GM19240 (cell line): ENCODE data around the gene NLRP4.
"Not testable (repeated sequence)": the region's sequence is repeated elsewhere in the genome, so short reads cannot be mapped to it uniquely, and the experiment has no call there.

Experiments
- DNase-seq: peaks from one replicate; pipeline ENCODE4 v3.0.0; 2011; ENCODE audit warnings: low spot score; ENCODE audit not compliant: insufficient read length

Gene NLRP4

DNA sequence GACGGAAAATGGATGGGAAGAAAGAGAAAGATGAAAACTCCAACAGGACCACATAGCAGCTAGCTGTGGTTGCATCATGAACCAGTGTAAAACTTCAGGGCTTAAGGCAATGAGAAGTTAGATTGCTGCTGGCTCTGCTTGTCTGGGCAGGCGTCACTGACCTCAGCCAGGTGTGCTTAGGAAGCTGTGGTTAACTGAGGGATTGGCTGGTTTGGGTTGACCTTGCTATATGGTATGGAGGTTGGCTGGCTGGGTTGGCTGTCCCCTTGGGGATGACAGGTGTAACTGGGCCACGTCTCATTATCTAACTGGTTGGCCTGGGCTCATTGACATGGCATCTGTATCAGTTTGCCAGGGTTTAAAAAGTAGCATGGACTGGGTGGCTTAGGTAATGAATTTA, 40.9 kb downstream of the NLRP4 start:
- no peak for DNase-seq

DNA sequence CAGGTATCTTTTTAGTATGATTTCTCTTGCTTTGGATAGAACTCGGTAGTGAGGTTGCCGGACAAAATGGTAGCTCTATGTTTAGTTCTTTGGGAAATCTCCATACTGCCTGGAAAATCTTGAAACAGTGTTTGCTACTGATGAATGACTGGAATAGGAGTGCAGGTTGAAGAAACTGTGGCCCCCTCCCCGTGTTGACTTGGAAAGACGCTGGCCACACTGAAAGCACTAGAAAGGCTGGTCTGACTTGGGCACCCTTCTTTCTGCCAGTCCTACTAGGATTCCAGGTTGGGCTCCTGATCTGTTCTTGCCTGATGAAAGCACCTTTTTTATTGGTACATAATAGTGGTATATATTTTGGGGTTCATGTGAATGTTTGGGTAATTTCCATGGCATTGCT, 46.3 kb downstream of the NLRP4 start:
- DNase-seq, result no peak

DNA sequence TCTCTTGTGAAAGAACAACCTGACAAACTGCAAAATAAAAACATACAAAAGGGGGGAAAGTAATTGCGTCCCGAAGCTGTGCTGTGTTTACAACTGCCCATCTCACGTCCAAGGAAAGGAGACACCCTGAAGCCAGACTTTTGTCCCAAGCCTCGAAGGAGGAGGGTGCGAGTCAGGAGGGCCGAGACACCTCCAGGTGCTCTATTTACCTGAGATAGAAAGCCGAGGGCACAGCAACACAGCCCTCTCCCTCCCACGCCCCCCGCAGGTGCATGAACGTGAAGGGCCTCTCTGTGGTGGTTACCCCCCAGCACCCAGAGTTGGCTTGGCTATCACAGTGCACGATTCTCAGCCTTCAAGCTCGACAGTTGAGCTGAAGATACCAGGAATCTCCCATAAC, 62.6 kb downstream of the NLRP4 start:
- no peak for DNase-seq

DNA sequence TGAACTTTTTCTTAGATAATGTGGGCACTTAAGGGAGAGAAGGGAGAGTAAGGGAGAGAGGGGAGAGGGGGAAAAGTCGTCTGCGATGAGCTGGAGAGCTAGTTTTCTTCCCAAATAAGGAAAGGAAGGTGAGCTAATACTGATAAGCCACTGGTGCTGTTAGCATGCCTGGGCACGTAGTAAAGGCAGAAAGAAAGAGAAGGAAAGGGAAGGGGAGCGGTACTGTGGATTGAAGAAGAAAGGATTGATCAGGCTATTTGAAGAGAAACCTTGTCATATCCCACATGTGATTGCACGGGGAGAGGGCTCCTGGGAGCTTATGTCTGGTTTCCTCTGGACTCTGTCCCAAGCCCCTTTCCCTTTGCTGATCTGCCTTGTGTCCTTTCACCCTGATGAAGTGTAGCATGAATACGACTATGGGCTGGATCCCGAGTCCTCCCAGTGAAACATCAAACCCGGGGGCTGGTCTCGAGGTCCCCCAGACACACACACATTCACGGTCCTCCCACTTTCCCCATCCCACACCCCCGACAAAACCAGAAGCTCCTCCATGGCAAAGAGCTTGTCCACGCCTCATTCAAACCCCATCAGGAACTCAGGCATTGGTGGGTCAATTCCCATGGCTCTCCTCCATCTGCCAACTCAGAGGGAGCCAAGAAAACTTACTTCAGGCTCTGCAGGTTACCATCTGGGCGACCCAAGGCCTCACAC, 65.2 kb downstream of the NLRP4 start:
- DNase-seq, result no peak

DNA sequence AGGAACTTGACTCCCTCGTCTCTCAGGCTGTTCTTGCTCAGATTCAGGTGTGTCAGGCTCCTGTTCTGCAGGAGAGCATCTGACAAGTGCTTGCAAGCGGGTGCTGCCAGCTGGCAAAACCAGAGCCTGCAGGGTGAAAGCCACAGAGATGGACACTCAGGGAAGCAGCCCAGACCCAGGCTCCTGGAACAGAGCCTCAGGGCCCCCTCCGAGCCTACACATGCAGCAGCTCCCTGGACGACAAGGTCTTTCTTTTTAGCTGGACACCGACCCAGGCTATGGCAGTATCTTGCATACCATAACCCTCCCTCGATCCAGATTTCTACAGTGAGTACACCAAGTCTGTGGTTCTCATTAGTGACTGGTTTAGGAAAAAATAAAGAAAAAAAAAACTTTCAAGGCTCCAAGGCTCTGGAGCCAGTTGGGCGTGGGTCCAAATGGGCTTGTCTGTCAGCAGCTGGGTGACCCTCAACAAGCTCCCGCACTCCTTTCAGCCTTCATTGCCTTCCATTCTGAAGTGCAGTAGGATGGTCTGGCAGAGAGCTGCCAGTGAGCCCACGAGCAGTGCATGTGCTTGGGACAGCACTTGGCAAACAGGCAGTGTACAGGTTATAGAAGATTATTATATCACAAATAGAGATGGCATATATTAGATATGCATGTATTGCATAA, 65.9 kb downstream of the NLRP4 start:
- DNase-seq, result no peak

DNA sequence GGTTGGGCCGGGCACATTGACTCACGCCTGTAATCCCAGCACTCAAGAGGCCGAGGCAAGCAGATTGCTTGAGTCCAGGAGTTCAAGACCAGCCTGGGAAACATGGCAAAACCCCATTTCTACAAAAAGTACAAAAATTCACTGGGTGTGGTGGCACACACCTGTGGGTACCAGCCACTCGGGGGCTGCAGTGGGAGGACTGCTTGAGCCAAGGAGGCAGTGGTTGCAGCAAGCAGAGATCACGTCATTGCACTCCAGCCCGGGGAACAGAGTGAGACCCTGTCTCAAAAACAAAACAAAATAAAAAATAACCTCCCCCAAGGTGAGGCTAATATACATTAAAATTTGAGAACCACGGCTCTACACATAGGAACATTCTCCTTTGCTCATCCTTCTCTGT, 70.9 kb downstream of the NLRP4 start:
- DNase-seq, result no peak

DNA sequence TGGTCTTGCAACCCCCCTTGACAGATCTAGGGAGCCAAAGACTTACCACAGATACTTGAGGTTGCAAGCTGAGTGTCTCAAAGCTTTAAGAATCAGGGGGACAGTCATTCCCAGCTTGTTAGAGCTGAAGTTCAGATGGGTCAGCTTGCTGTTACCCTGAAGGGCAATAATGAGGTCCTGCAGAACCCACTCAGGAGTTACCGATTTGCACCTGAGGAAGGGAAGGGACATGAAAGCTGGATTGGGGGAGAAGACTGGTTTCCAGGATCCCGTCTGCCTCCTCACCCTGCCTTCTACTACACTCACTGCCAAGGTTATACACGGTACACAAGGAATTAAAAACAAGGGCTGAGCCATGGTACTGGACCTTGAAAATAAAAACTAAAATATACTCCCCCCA, 71.4 kb downstream of the NLRP4 start:
- no peak for DNase-seq

DNA sequence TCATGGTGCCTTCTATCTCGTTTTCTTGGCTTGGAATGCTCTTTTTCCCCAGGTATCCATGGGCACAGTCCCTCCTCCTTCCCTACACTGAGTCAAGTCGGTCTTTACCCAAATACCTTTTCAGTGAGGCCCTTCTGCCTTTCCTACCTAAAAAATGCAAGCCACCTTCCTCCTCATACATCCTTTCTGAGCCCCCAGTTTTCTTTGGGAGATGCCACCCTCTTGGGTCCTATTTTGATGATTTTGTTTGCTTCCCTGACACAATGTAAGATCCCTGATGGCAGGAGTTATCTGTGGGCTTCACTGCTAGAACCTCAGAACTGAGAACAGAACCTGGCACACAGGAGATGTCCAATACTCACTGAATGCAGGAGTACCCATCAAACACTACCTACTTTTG, 73.5 kb downstream of the NLRP4 start:
- DNase-seq, result no peak

DNA sequence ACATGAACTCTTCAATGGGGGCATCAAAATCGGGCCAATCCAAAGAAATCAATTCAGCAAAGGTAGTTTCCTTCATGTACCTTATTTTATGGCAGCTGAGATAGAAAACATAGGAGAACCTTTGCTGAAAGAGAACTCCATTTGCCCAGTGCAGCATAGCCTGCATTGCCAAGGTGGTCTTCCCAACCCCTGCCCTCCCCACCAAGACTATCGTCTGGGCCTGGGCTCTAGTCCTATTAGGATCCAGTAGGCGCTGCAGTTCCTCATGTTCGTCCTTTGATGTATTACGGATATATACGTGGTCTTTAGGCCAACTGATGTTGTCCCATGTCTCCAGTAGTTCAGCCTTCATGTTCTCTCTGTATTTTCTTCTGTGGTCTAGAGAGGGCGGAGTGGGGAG, 76.6 kb downstream of the NLRP4 start:
- DNase-seq, result no peak

DNA sequence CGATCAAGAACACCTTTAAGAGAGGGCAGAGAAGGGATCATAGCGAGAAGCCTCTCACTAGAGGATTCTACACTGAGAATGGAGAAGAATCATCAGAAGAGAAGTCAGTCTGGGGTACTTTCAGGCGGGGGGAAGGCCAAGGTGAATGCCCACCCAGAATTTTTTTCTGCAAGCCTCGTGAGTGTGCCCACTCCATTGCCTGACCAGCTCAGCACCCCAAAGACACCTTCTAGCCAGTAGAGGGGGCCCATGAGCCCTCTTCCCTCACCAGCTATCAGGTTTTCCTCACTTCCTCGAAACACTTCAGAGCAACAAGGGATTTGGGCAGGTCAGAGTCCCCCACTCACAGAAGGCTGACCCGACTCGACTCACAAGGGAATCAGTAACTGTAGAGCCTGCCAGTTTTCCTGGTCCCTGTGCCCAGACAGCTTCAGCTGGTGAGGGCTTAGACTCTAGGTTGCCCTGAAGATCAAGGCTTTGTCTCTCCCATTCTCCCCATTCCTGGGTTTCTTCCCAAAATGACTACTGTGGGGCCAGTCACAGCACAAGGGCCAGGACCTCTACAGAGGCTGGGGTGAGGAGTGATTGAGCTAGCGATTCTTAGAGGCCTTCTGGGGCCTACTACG, 77.4 kb downstream of the NLRP4 start:
- no peak for DNase-seq

DNA sequence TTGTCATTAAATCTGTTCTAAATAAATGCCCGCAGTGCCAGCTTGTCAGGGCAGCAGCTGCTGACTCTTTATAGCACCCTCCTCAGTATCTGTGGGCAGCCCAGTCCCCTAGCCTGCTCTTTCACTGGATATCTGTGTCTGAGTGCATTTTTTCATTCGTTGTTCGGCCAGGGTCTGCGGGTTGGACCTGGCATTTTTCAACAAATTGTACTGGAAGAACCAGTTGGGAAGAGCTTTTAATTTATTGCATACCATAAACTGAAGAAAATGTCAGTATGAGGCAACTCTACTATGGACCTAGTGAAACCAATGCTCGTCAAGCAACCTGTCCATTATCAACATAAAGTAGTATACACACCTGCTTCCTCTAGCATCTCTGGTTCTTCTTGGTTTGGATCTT, 87.2 kb downstream of the NLRP4 start:
- DNase-seq, result no peak

DNA sequence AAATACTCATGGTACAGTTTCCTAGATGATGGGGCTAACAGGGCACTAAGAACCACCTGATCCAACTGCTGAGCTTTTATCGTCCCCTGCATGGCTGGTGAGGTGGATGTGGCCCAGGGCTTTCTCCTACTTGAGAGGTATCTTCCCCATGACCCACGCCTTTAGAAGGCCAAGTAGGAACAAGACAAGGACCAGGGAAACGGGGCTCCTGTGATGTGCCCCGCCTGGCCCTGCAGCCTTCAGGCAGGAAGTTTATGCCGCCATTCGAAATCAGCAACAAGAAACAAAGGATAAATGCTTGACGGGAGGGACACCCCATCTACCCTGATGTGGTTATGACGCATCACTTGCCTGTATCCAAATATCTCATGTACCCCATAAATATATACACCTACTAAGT, 91.7 kb downstream of the NLRP4 start:
- no peak for DNase-seq

DNA sequence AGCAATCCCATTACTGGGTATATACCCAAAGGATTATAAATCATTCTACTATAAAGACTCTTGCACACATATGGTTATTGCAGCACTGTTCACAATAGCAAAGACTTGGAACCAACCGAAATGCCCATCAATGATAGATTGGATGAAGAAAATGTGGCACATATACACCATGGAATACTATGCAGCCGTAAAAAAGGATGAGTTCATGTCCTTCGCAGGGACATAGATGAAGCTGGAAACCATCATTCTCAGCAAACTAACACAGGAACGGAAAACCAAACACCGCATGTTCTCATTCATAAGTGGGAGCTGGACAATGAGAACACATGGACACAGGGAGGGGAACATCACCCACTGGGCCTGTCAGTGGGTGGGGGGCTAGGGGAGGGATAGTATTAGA, 92.9 kb downstream of the NLRP4 start:
- not testable (repeated sequence) for DNase-seq

DNA sequence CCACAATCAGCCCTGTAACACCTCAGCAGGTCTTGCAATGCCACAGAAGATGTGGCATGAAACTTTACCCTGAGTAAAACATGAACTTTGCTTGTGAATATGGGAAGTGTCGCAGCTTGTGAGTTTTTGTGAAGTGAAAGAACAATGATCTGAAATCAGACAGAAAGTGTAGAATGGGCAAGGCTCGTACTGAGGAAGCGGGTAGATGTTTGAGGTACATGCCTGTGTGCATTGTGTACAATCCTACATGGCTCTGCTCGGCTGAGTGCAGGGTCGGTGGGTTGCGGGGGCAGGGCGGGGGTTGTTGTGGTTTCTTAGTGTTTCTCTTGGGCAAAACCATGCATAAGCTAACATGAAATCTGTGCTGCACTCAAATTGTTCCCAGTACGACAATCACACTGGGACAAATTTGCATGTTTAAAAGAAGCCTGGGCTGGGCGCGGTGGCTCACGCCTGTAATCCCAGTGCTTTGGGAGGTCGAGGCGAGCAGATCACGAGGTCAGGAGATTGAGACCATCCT, 94.7 kb downstream of the NLRP4 start:
- DNase-seq, result no peak
